Adrenal gland (tissue), 12 donors: ENCODE measurements around the gene ADD3. TPM values are rescaled to one million over a fixed set of nuclear protein-coding genes. Genes with fewer than 3 reads are reported as not detected.

ENCODE experiments used
- DNase-seq, 7 donors: peaks; one replicate each; pipeline ENCODE4 v3.0.0-alpha.2; 2019 to 2020
- H3K27ac ChIP-seq, 5 donors: fragments of 200-600 bp; sonication (generic) in 4 of 5; 1 replicate in 3 of 5; 2 replicates in 2 of 5; pipeline versions ENCODE4 v1.5.1 to v1.8.0; 2016 to 2020; ENCODE audit warnings: mild to moderate bottlenecking in 1 of 5
- H3K27me3 ChIP-seq: fragments of 200-600 bp; 2 replicates; pipeline ENCODE4 v1.8.0; 2021
- H3K36me3 ChIP-seq, 2 donors: fragments of 200-600 bp; replicated peaks in 1 of 2; 1 replicate in 1 of 2; 2 replicates in 1 of 2; pipeline versions ENCODE4 v1.5.1 to v1.8.0; 2018 to 2022
- H3K4me1 ChIP-seq, 2 donors: fragments of 200-600 bp; replicated peaks in 1 of 2; 1 replicate in 1 of 2; 2 replicates in 1 of 2; pipeline versions ENCODE4 v1.5.1 to v1.8.0; 2018 to 2021
- H3K4me3 ChIP-seq, 4 donors: fragments of 200-600 bp; sonication (generic) in 3 of 4; one replicate each; pipeline ENCODE4 v1.5.1; 2016 to 2018
- H3K9me3 ChIP-seq, 3 donors: fragments of 200-600 bp; sonication (generic) in 1 of 3; replicated peaks in 1 of 3; 1 replicate in 2 of 3; 2 replicates in 1 of 3; pipeline versions ENCODE4 v1.5.1 to v1.8.0; 2016 to 2021
- CTCF ChIP-seq, 6 experiments: fragments of 450-650 bp in 4 of 6; fragments of 200-600 bp in 2 of 6; sonication (generic) in 1 of 6; IDR thresholded peaks; 1 replicate in 5 of 6; 2 replicates in 1 of 6; pipeline versions ENCODE4 v1.5.1 to v1.8.0; 2016 to 2021; ENCODE audit warnings: antibody characterized with exemption in 6 of 6, mild to moderate bottlenecking in 2 of 6, moderate library complexity in 1 of 6
- POLR2A ChIP-seq, 2 donors: fragments of 450-650 bp; IDR thresholded peaks; one replicate each; pipeline ENCODE4 v1.6.1; 2017; ENCODE audit warnings: antibody characterized with exemption in 2 of 2, mild to moderate bottlenecking in 2 of 2, moderate library complexity in 1 of 2
- WGBS, 4 donors: extraction: QIAGEN DNeasy Blood & Tissue Kit in 2 of 4; methylation state at CpG; one replicate each; pipeline versions ENCODE4 v1.1.5 to v1.1.7; 2013 to 2017; 5-methylcytosine and 5-hydroxymethylcytosine counted together
- intact Hi-C, 2 donors: fragments of 100-400 bp; cut with DNase I; formaldehyde crosslinking; loops; one replicate each; pipeline versions ENCODE4 v1.14.1 to v1.15.0; 2022 to 2023
- polyA plus RNA-seq, 3 donors: library from polyadenylated mRNA; stranded (reverse); fragments of 200-250 nt in 2 of 3; fragments of 350-450 nt in 1 of 3; fragmentation: Illumina TruSeq in 1 of 3; extraction: RNeasy Lipid Tissue Mini Kit (QIAGEN cat#74804) in 1 of 3; gene quantifications; one replicate each; pipeline ENCODE4 v1.2.3, GENCODE V29; 2013 to 2014
- total RNA-seq, 9 donors: library from RNA; depleted of rRNA in 4 of 9; stranded (reverse); fragments of >200 nt in 4 of 9; fragments of 120-200 nt in 1 of 9; fragmentation: NEBNext Ultra II Directional in 1 of 9; extraction: Animal tissue kit (Norgen Biotek cat#: 25700) in 1 of 9; gene quantifications; one replicate each; pipeline versions ENCODE4 v1.1.0 to v1.2.4, GENCODE V29; 2013 to 2023
- donor health status: healthy with polysubstance abuse.
- donor health status: Bipolar disorder and iron deficiency.
- donor health status: DM: yes; HTN: yes; CAD: no.
- donor health status: DM: no; HTN: no; CAD: no.
- donor health status: DM: no; HTN: no; CAD: no.
- donor health status: DM: yes; HTN: yes; CAD: no.

The ADD3 gene
- total and polyA plus RNA-seq, 12 donors, result 15.6 to 122 (median 43.4) TPM

- 89 to 92% (median 89%) methylated on average over 8 of the region's 8 CpGs for WGBS, 4 donors
- Histone ChIP-seq H3K27me3 (no peaks in the 10 kb centered on the region), H3K4me1 (no peaks in the 10 kb centered on the region), H3K36me3 (no peaks in the 10 kb centered on the region), H3K4me3 (no peak overlapping the region), H3K27ac (no peak overlapping the region), H3K9me3 (no peaks in the 10 kb centered on the region)
- TF ChIP-seq POLR2A (IDR thresholded peaks at IDR 0.05) (no peak), CTCF (IDR thresholded peaks at IDR 0.05) (no peak)
- DNase-seq, result no peak
- intact Hi-C loops, result no loop called here
Observed at GRCh38 chr10:110156046-110156445, 148.3 kb downstream of the ADD3 start.

- no peak for DNase-seq
- H3K9me3 ChIP-seq, result no peaks in the 10 kb centered on the region
- TF ChIP-seq POLR2A (IDR thresholded peaks at IDR 0.05) (no peak), CTCF (IDR thresholded peaks at IDR 0.05) (no peak)
- no peaks in the 10 kb centered on the region for H3K4me1 ChIP-seq
- H3K4me3 ChIP-seq, result no peak overlapping the region
- WGBS, 4 donors, result 68 to 79% (median 74%) methylated on average over 11 of the region's 11 CpGs
- no peak overlapping the region for H3K27ac ChIP-seq
- intact Hi-C loops, result no loop called here
- H3K36me3 ChIP-seq, result no peaks in the 10 kb centered on the region
- no peaks in the 10 kb centered on the region for H3K27me3 ChIP-seq
Observed at GRCh38 chr10:110158051-110159005, 150.5 kb downstream of the ADD3 start.

- WGBS, 4 donors, result 68 to 90% (median 80%) methylated on average over 4 of the region's 4 CpGs
- H3K9me3 ChIP-seq, result no peaks in the 10 kb centered on the region
- intact Hi-C loops, result no loop called here
Observed at GRCh38 chr10:110160081-110160480, 152.3 kb downstream of the ADD3 start.

GRCh38 chr10:110160522-110160921 is 152.7 kb downstream of the ADD3 start:
- Histone ChIP-seq H3K27me3 (no peaks in the 10 kb centered on the region), H3K4me1 (no peaks in the 10 kb centered on the region), H3K4me3 (no peak overlapping the region), H3K36me3 (no peaks in the 10 kb centered on the region), H3K27ac (no peak overlapping the region), H3K9me3 (no peaks in the 10 kb centered on the region)
- no peak for TF ChIP-seq CTCF (IDR thresholded peaks at IDR 0.05)
- no peak for TF ChIP-seq POLR2A (IDR thresholded peaks at IDR 0.05)
- intact Hi-C loops, result no loop called here
- no peak for DNase-seq

More at GRCh38 chr10:110160081-110160480, 152.3 kb downstream of the ADD3 start:
- H3K27me3 ChIP-seq, result no peaks in the 10 kb centered on the region
- H3K4me3 ChIP-seq, result no peak overlapping the region
- no peak overlapping the region for H3K27ac ChIP-seq
- TF ChIP-seq CTCF (IDR thresholded peaks at IDR 0.05) (no peak), POLR2A (IDR thresholded peaks at IDR 0.05) (no peak)
- DNase-seq, result no peak
- no peaks in the 10 kb centered on the region for H3K36me3 ChIP-seq
- H3K4me1 ChIP-seq, result no peaks in the 10 kb centered on the region
